NCI-H2196 treated with DMSO at 0.1 percent for 48 hours (cell line): ENCODE measurements around the gene CRYBA4.

Experiments
- DNase-seq: peaks from one replicate; lab custom pipeline; 2025; ENCODE audit not compliant: unreplicated experiment; lab: John Stamatoyannopoulos, UW

CRYBA4 gene

GRCh38 chr22:26621663-26622062 is at the start of gene CRYBA4:
TSS of gene CRYBA4 (plus strand) at chr22:26621963. CDS start at chr22:26622597, 634 bp downstream.
- no peak for DNase-seq

- DNase-seq: no peak
These were observed 48.6 kb upstream of the CRYBA4 start for GRCh38 chr22:26573026-26573662.

GRCh38 chr22:26574001-26574723 is 47.6 kb upstream of the CRYBA4 start:
- no peak for DNase-seq

GRCh38 chr22:26576026-26576680 is 45.6 kb upstream of the CRYBA4 start:
- no peak for DNase-seq

- no peak for DNase-seq
These were observed 44.7 kb upstream of the CRYBA4 start for GRCh38 chr22:26577081-26577480.

GRCh38 chr22:26579331-26579886 is 42.4 kb upstream of the CRYBA4 start:
- no peak for DNase-seq

GRCh38 chr22:26580240-26580962 is 41.4 kb upstream of the CRYBA4 start:
- no peak for DNase-seq

- no peak for DNase-seq
These were observed 40.7 kb upstream of the CRYBA4 start for GRCh38 chr22:26581026-26581425.

- DNase-seq: no peak
These were observed 40.1 kb upstream of the CRYBA4 start for GRCh38 chr22:26581633-26582168.

- DNase-seq: no peak
These were observed 37.8 kb upstream of the CRYBA4 start for GRCh38 chr22:26584010-26584409.

GRCh38 chr22:26585104-26585790 is 36.5 kb upstream of the CRYBA4 start:
- no peak for DNase-seq

GRCh38 chr22:26586556-26587325 is 35.0 kb upstream of the CRYBA4 start:
- no peak for DNase-seq

GRCh38 chr22:26587991-26588613 is 33.7 kb upstream of the CRYBA4 start:
- no peak for DNase-seq

GRCh38 chr22:26588729-26589366 is 32.9 kb upstream of the CRYBA4 start:
- no peak for DNase-seq

- DNase-seq: no peak
These were observed 32.4 kb upstream of the CRYBA4 start for GRCh38 chr22:26589367-26589844.

- DNase-seq: no peak
These were observed 31.7 kb upstream of the CRYBA4 start, which contains the start of gene TPST2 for GRCh38 chr22:26589845-26590736. TSS of gene TPST2 (minus strand) at chr22:26590132. CDS start at chr22:26541630, 48,502 bp downstream.

GRCh38 chr22:26592421-26592891 is 29.3 kb upstream of the CRYBA4 start:
- peak; percentile 12 for DNase-seq
